Adrenal gland (tissue), 5 donors: ENCODE data around the gene ARHGEF4.

Experiments
- CTCF ChIP-seq, 6 experiments: fragments of 450-650 bp in 4 of 6; fragments of 200-600 bp in 2 of 6; sonication (generic) in 1 of 6; IDR thresholded peaks; 1 replicate in 5 of 6; 2 replicates in 1 of 6; pipeline versions ENCODE4 v1.5.1 to v1.8.0; 2016 to 2021; ENCODE audit warnings: antibody characterized with exemption in 6 of 6, mild to moderate bottlenecking in 2 of 6, moderate library complexity in 1 of 6
- POLR2A ChIP-seq, 2 donors: fragments of 450-650 bp; IDR thresholded peaks; one replicate each; pipeline ENCODE4 v1.6.1; 2017; ENCODE audit warnings: antibody characterized with exemption in 2 of 2, mild to moderate bottlenecking in 2 of 2, moderate library complexity in 1 of 2
- donor health status: DM: no; HTN: no; CAD: no.

DNA sequence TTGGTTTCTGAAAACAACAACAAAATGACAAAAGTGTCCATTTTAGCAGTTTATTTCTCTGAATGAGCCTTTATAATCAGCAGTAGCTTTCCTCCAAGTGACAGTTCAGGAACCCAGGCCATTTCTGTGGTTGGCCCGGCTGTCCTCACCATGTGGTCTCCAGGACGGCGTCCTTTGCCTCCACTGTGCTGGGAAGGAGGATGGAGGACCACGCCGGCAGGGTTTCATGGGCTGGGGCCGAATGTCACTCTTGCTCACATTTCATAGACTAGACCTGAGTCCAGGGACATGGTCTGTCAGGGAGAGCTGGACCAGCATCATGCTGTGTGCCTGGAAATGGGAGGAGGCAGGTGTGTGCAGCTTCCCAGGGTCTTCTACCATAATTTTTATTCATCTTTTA, 50.9 kb downstream of the ARHGEF4 start:
- TF ChIP-seq CTCF (IDR thresholded peaks at IDR 0.05) (no peak), POLR2A (IDR thresholded peaks at IDR 0.05) (no peak)
